Endodermal cell (in vitro differentiated cells): Measurements from ENCODE around the gene DUOX1. TPM values are rescaled to one million over a fixed set of nuclear protein-coding genes. Genes with fewer than 3 reads are reported as not detected.

Source experiments
- DNase-seq: peaks from one replicate; pipeline ENCODE4 v3.0.0-alpha.2; 2017
- H3K27ac ChIP-seq: 2 replicates; pipeline ENCODE4 v1.5.1; 2013; ENCODE audit warnings: mild to moderate bottlenecking, low read depth, low read length, moderate library complexity
- H3K27me3 ChIP-seq: 2 replicates; pipeline ENCODE4 v1.6.1; 2013; ENCODE audit warnings: mild to moderate bottlenecking, low read length, moderate library complexity; ENCODE audit not compliant: insufficient read depth, control insufficient read depth, poor library complexity, severe bottlenecking
- H3K36me3 ChIP-seq: 2 replicates; pipeline ENCODE4 v1.7.0; 2013; ENCODE audit warnings: mild to moderate bottlenecking, low read length, moderate library complexity; ENCODE audit not compliant: control insufficient read depth, insufficient read depth
- H3K4me1 ChIP-seq: one replicate; pipeline ENCODE4 v1.7.0; 2013; ENCODE audit warnings: low read length; ENCODE audit not compliant: control insufficient read depth, insufficient read depth
- H3K4me3 ChIP-seq: 2 replicates; pipeline ENCODE4 v1.5.1; 2013; ENCODE audit warnings: mild to moderate bottlenecking, low read length, moderate library complexity
- H3K9ac ChIP-seq: 2 replicates; pipeline ENCODE4 v1.6.1; 2013; ENCODE audit warnings: mild to moderate bottlenecking, low read length, moderate library complexity; ENCODE audit not compliant: poor library complexity, severe bottlenecking; ENCODE audit errors: extremely low read depth
- H3K9me3 ChIP-seq: 2 replicates; pipeline ENCODE4 v1.6.1; 2013; ENCODE audit warnings: mild to moderate bottlenecking, low read length, moderate library complexity; ENCODE audit not compliant: control insufficient read depth
- H3K27ac Mint-ChIP-seq: 2 replicates; pipeline ENCODE4 v1.8.0; 2020; ENCODE audit warnings: mixed read lengths
- H3K27me3 Mint-ChIP-seq: 2 replicates; pipeline ENCODE4 v1.8.0; 2021; ENCODE audit warnings: mild to moderate bottlenecking, mixed read lengths; ENCODE audit not compliant: insufficient read depth
- H3K36me3 Mint-ChIP-seq: 2 replicates; pipeline ENCODE4 v1.8.0; 2020; ENCODE audit warnings: low read depth, mixed read lengths
- H3K4me1 Mint-ChIP-seq: 2 replicates; pipeline ENCODE4 v1.8.0; 2020; ENCODE audit warnings: mixed read lengths
- H3K4me3 Mint-ChIP-seq: 2 replicates; pipeline ENCODE4 v1.8.0; 2020; ENCODE audit warnings: mild to moderate bottlenecking, moderate library complexity, mixed read lengths
- H3K9me3 Mint-ChIP-seq: 2 replicates; pipeline ENCODE4 v1.8.0; 2020; ENCODE audit warnings: mild to moderate bottlenecking, mixed read lengths
- WGBS, 2 experiments: methylation state at CpG; one replicate each; pipeline versions ENCODE4 v1.1.5 to v1.1.7; 2013; ENCODE audit warnings: missing lambda C conversion rate in 2 of 2, mixed read lengths in 1 of 2; ENCODE audit not compliant: insufficient coverage in 1 of 2, insufficient read length in 1 of 2; 5-methylcytosine and 5-hydroxymethylcytosine counted together
- total RNA-seq, 2 donors: library from RNA; stranded (reverse); fragmentation: NEBNext Ultra II Directional in 1 of 2; extraction: Animal tissue kit (Norgen Biotek cat#: 25700) in 1 of 2; gene quantifications; 2 replicates in 1 of 2; 3 replicates in 1 of 2; pipeline ENCODE4 v1.2.1, GENCODE V29; 2021
- TF ChIP-seq, protein P1 (sequence below): fragments of 200-600 bp; sonication (generic); conservative IDR thresholded peaks from 2 replicates; pipeline ENCODE4 v1.5.0; 2021; ENCODE audit warnings: antibody characterized with exemption, mild to moderate bottlenecking

The DUOX1 gene
- total RNA-seq, 2 donors from 2014 or later: 1.2 to 1.9 TPM

DNA sequence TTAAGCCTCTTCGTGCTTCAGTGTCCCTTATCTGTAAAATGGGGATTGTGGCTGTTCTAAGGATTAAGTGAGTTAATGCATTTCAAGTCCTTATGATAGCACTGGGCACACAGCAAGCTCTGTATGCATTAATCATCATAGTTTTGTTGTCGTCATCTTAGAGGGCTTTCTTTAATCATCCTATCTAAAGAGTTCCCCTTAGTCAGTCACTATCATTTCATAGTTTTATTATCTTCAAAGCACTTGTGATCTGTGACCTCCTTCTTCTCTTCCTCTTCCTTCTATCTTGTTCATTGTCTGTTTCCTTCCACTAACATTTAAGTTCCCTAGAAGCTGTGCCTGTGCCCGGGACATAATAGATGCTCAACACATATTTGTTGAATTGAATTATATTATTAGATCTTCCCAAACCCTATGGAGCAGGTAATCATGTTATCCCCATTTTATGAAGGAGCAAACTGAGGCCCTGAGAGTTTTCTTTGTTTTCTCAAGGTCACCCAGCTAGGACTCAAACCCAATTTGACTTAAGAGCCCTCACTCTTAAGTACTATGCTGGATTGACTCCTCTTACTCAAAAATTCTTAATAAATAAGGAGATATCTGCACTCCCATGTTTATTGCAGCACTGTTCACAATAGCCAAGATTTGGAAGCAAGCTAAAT is 40.0 kb upstream of the DUOX1 start:
- TF ChIP-seq, protein P1, sequence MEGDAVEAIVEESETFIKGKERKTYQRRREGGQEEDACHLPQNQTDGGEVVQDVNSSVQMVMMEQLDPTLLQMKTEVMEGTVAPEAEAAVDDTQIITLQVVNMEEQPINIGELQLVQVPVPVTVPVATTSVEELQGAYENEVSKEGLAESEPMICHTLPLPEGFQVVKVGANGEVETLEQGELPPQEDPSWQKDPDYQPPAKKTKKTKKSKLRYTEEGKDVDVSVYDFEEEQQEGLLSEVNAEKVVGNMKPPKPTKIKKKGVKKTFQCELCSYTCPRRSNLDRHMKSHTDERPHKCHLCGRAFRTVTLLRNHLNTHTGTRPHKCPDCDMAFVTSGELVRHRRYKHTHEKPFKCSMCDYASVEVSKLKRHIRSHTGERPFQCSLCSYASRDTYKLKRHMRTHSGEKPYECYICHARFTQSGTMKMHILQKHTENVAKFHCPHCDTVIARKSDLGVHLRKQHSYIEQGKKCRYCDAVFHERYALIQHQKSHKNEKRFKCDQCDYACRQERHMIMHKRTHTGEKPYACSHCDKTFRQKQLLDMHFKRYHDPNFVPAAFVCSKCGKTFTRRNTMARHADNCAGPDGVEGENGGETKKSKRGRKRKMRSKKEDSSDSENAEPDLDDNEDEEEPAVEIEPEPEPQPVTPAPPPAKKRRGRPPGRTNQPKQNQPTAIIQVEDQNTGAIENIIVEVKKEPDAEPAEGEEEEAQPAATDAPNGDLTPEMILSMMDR: no peak
- peaks cover 8% of the 10 kb centered on the region for H3K4me1 ChIP-seq
- WGBS, 2 experiments: 73 to 75% methylated on average over 1 to 3 of the region's 3 CpGs
- H3K4me3 ChIP-seq: no peak overlapping the region
- no peak for DNase-seq
- H3K27ac ChIP-seq: no peak overlapping the region
- no peaks in the 10 kb centered on the region for H3K36me3 Mint-ChIP-seq
- peaks cover 10% of the 10 kb centered on the region for H3K4me1 Mint-ChIP-seq
- H3K36me3 ChIP-seq: no peaks in the 10 kb centered on the region
- no peak overlapping the region for H3K4me3 Mint-ChIP-seq
- peaks cover 67% of the 10 kb centered on the region for H3K27me3 Mint-ChIP-seq
- peaks cover 81% of the 10 kb centered on the region for H3K27me3 ChIP-seq
- H3K9me3 ChIP-seq: no peaks in the 10 kb centered on the region
- H3K9me3 Mint-ChIP-seq: no peaks in the 10 kb centered on the region
- no peak overlapping the region for H3K27ac Mint-ChIP-seq
- no peak overlapping the region for H3K9ac ChIP-seq

DNA sequence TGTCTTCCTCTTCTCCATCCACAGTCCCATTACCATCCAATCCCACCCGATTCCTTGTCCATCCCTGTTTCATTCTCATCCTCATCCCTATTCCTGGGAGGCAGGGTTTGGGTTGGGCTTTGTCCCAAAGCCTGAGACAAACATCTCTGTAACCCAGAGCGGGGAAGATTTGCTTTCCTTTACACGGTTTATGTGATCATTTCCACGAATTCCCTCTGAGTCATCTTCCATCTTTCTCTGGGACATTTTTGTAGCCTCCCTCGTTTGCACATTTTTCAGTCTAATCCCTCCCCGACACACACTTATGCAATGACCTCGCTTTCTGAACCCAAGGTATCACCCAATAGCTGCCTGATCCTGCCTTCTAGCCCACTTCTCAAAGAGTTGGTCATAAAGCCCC is 38.6 kb upstream of the DUOX1 start:
- TF ChIP-seq, protein P1: no peak
- no peak overlapping the region for H3K4me3 Mint-ChIP-seq
- H3K4me1 ChIP-seq: peaks cover 8% of the 10 kb centered on the region
- H3K9me3 Mint-ChIP-seq: no peaks in the 10 kb centered on the region
- no peaks in the 10 kb centered on the region for H3K36me3 ChIP-seq
- WGBS, 2 experiments: 70 to 73% methylated on average over 7 of the region's 7 CpGs
- H3K27me3 ChIP-seq: peaks cover 94% of the 10 kb centered on the region
- no peak overlapping the region for H3K9ac ChIP-seq
- no peak for DNase-seq
- no peak overlapping the region for H3K27ac Mint-ChIP-seq
- peaks cover 73% of the 10 kb centered on the region for H3K27me3 Mint-ChIP-seq
- no peak overlapping the region for H3K4me3 ChIP-seq
- H3K9me3 ChIP-seq: no peaks in the 10 kb centered on the region
- H3K27ac ChIP-seq: no peak overlapping the region
- peaks cover 10% of the 10 kb centered on the region for H3K4me1 Mint-ChIP-seq
- no peaks in the 10 kb centered on the region for H3K36me3 Mint-ChIP-seq

DNA sequence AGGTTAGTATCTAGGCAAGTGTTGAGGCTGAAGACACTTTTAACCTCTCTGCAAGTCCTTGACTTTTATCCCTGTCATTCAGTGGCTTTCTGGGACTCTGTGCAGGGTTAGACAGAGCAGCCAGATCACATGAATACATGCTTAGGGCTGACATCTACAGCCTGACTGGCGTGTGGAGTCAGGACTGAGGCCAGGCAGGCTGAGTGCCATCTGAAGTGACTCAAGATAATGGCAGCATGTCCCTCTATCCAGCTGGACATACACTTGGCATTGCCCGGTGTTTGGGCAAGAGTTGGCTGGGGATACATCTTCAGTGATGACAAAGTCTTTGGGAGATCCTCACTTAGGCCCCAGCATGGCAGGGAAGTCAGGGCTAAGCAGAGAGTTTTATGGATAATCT is 38.2 kb upstream of the DUOX1 start:
- no peak overlapping the region for H3K9ac ChIP-seq
- TF ChIP-seq, protein P1: no peak
- peaks cover 74% of the 10 kb centered on the region for H3K27me3 Mint-ChIP-seq
- peaks cover 10% of the 10 kb centered on the region for H3K4me1 Mint-ChIP-seq
- no peak overlapping the region for H3K27ac ChIP-seq
- no peak overlapping the region for H3K4me3 Mint-ChIP-seq
- no peaks in the 10 kb centered on the region for H3K9me3 ChIP-seq
- H3K27me3 ChIP-seq: peaks cover 94% of the 10 kb centered on the region
- H3K4me3 ChIP-seq: no peak overlapping the region
- H3K36me3 Mint-ChIP-seq: no peaks in the 10 kb centered on the region
- H3K36me3 ChIP-seq: no peaks in the 10 kb centered on the region
- H3K9me3 Mint-ChIP-seq: no peaks in the 10 kb centered on the region
- no peak overlapping the region for H3K27ac Mint-ChIP-seq
- H3K4me1 ChIP-seq: peaks cover 8% of the 10 kb centered on the region
- WGBS, 2 experiments: 87 to 91% methylated on average over 2 of the region's 2 CpGs
- no peak for DNase-seq
